ENCODE data around the gene PCDHGC3.

Gene PCDHGC3

GRCh38 chr5:141494761-141495452 lies 19.1 kb downstream of the PCDHGC3 start:
- Histone ChIP-seq H3K23ac (ENCODE audit: low read depth, low read length, poor library complexity) (peak overlapping the region; percentile 14), H2BK12ac (ENCODE audit: low read length) (peak overlapping the region; percentile 94), H3K27me3 (ENCODE audit: control insufficient read depth in 3 of 3, insufficient read depth in 3 of 3, low read depth in 1 of 3, low read length in 3 of 3) (peaks cover 0 to 10% (median 0%) of the 10 kb centered on the region in 3 experiments), H2AK5ac (ENCODE audit: low read depth, low read length) (peak overlapping the region; percentile 70), H3K27ac (replicated peaks; ENCODE audit: low read length) (peak overlapping the region; percentile 89), H3K36me3 (replicated peaks in 1 of 2; ENCODE audit: control insufficient read depth in 2 of 2, insufficient read depth in 2 of 2, low read length in 2 of 2) (peaks cover 24 to 39% of the 10 kb centered on the region in 2 donors), H3K4me1 (ENCODE audit: control insufficient read depth in 2 of 2, insufficient read depth in 1 of 2, low read depth in 1 of 2, low read length in 2 of 2) (peaks cover 22 to 30% of the 10 kb centered on the region in 2 donors), H2BK120ac (ENCODE audit: low read depth, low read length) (no peak overlapping the region), H2BK5ac (ENCODE audit: low read length) (peak overlapping the region; percentile 91), H3K9me3 (replicated peaks in 1 of 2; ENCODE audit: control insufficient read depth in 2 of 2, insufficient read depth in 1 of 2, low read depth in 1 of 2, low read length in 2 of 2) (peaks cover 12 to 24% of the 10 kb centered on the region in 2 donors), H3K14ac (ENCODE audit: low read length) (no peak overlapping the region), H3K18ac (ENCODE audit: low read length) (peak overlapping the region; percentile 97), H2AFZ (ENCODE audit: low read length) (peak overlapping the region; percentile 77), H4K91ac (ENCODE audit: low read depth, low read length, poor library complexity) (peak overlapping the region; percentile 81), H3K4me2 (ENCODE audit: insufficient read depth, low read length, poor library complexity, severe bottlenecking) (peak overlapping the region; percentile 56), H3K79me1 (ENCODE audit: low read depth, low read length) (peaks cover 10% of the 10 kb centered on the region), H2BK15ac (ENCODE audit: low read length) (no peak overlapping the region), H4K8ac (ENCODE audit: low read depth, low read length) (no peak overlapping the region), H3K4me3 (ENCODE audit: low read length in 2 of 2) (peak overlapping the region in 1 of 2 donors; percentile 7), H3K9ac (ENCODE audit: low read depth, low read length, poor library complexity) (peak overlapping the region; percentile 73), H3K4ac (ENCODE audit: low read length) (peak overlapping the region; percentile 62)
- DNase-seq (ENCODE audit: low spot score) = no peak
- no CpG with 5 or more reads among the region's 22 CpGs for WGBS, 2 donors (ENCODE audit: extremely low coverage in 2 of 2, insufficient read length in 2 of 2, insufficient replicate concordance in 1 of 2)

DNA sequence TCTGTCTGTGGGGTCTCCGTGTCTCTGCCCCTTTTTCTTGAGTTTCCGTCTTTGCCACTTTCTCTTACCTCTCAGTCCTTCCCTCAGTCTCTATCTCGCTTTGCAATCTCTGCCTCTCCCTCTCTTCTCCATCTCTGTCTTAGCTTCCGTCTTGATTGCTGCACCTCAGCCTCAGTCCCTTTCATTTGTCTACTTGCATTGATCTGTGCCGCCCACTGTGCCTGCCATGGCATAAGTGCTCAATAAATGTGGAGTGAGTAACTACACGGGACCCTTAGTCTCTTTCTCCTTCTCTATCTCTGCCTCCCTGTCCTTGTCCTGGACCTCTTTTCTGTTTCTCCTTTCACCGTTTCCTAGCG lies 19.7 kb downstream of the PCDHGC3 start:
- Histone ChIP-seq H3K4me2 (ENCODE audit: insufficient read depth, low read length, poor library complexity, severe bottlenecking) (no peak overlapping the region), H2AK5ac (ENCODE audit: low read depth, low read length) (no peak overlapping the region), H3K79me1 (ENCODE audit: low read depth, low read length) (peaks cover 10% of the 10 kb centered on the region), H3K4ac (ENCODE audit: low read length) (no peak overlapping the region), H2BK120ac (ENCODE audit: low read depth, low read length) (no peak overlapping the region), H3K18ac (ENCODE audit: low read length) (peak overlapping the region; percentile 97), H3K23ac (ENCODE audit: low read depth, low read length, poor library complexity) (no peak overlapping the region), H4K91ac (ENCODE audit: low read depth, low read length, poor library complexity) (no peak overlapping the region), H3K9ac (ENCODE audit: low read depth, low read length, poor library complexity) (peak overlapping the region; percentile 65), H3K27me3 (ENCODE audit: control insufficient read depth in 3 of 3, insufficient read depth in 3 of 3, low read depth in 1 of 3, low read length in 3 of 3) (peaks cover 0 to 10% (median 0%) of the 10 kb centered on the region in 3 experiments), H3K4me3 (ENCODE audit: low read length in 2 of 2) (no peak overlapping the region), H3K14ac (ENCODE audit: low read length) (no peak overlapping the region), H4K8ac (ENCODE audit: low read depth, low read length) (no peak overlapping the region), H3K9me3 (replicated peaks in 1 of 2; ENCODE audit: control insufficient read depth in 2 of 2, insufficient read depth in 1 of 2, low read depth in 1 of 2, low read length in 2 of 2) (peaks cover 10 to 18% of the 10 kb centered on the region in 2 donors), H2BK5ac (ENCODE audit: low read length) (peak overlapping the region; percentile 91), H3K4me1 (ENCODE audit: control insufficient read depth in 2 of 2, insufficient read depth in 1 of 2, low read depth in 1 of 2, low read length in 2 of 2) (peaks cover 22 to 30% of the 10 kb centered on the region in 2 donors), H2BK12ac (ENCODE audit: low read length) (no peak overlapping the region), H3K36me3 (replicated peaks in 1 of 2; ENCODE audit: control insufficient read depth in 2 of 2, insufficient read depth in 2 of 2, low read length in 2 of 2) (peaks cover 20 to 34% of the 10 kb centered on the region in 2 donors), H3K27ac (replicated peaks; ENCODE audit: low read length) (peak overlapping the region; percentile 89), H2AFZ (ENCODE audit: low read length) (no peak overlapping the region), H2BK15ac (ENCODE audit: low read length) (no peak overlapping the region)
- no CpG with 5 or more reads among the region's 8 CpGs for WGBS, 2 donors (ENCODE audit: extremely low coverage in 2 of 2, insufficient read length in 2 of 2, insufficient replicate concordance in 1 of 2)
- no peak for DNase-seq (ENCODE audit: low spot score)

DNA sequence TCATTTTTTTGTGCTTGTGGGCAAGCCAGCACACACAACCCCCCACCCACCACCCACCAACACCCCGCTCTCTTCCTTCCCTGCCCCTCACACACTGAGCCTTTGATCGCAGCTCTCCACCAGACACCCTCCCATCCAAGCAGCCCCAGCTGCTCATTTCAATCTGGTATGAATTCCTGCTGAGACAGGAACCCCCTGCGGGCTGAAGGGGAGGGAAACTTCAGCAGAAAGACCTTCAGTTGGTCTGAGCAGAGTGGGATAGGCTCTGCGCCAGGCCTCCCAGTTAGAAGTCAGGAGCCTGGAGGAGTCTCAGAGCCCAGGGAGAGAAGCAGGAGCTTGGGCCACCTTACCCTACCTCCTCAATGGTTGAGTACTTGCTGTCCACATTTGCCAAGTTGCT lies 20.3 kb downstream of the PCDHGC3 start:
- H3K23ac ChIP-seq (ENCODE audit: low read depth, low read length, poor library complexity) = no peak overlapping the region
- H3K27ac ChIP-seq (replicated peaks; ENCODE audit: low read length) = peak overlapping the region; percentile 7
- H3K36me3 ChIP-seq (replicated peaks in 1 of 2; ENCODE audit: control insufficient read depth in 2 of 2, insufficient read depth in 2 of 2, low read length in 2 of 2) = peaks cover 14 to 29% of the 10 kb centered on the region in 2 donors
- H2BK5ac ChIP-seq (ENCODE audit: low read length) = no peak overlapping the region
- H2BK15ac ChIP-seq (ENCODE audit: low read length) = no peak overlapping the region
- no peak overlapping the region for H4K91ac ChIP-seq (ENCODE audit: low read depth, low read length, poor library complexity)
- peaks cover 22 to 30% of the 10 kb centered on the region in 2 donors for H3K4me1 ChIP-seq (ENCODE audit: control insufficient read depth in 2 of 2, insufficient read depth in 1 of 2, low read depth in 1 of 2, low read length in 2 of 2)
- DNase-seq (ENCODE audit: low spot score) = no peak
- H3K18ac ChIP-seq (ENCODE audit: low read length) = peak overlapping the region; percentile 60
- H4K8ac ChIP-seq (ENCODE audit: low read depth, low read length) = no peak overlapping the region
- H3K27me3 ChIP-seq (ENCODE audit: control insufficient read depth in 3 of 3, insufficient read depth in 3 of 3, low read depth in 1 of 3, low read length in 3 of 3) = peaks cover 0 to 8% (median 0%) of the 10 kb centered on the region in 3 experiments
- no peak overlapping the region for H3K9ac ChIP-seq (ENCODE audit: low read depth, low read length, poor library complexity)
- H2AK5ac ChIP-seq (ENCODE audit: low read depth, low read length) = no peak overlapping the region
- WGBS, 2 donors (ENCODE audit: extremely low coverage in 2 of 2, insufficient read length in 2 of 2, insufficient replicate concordance in 1 of 2) = no CpG with 5 or more reads among the region's 4 CpGs
- no peak overlapping the region for H2AFZ ChIP-seq (ENCODE audit: low read length)
- peaks cover 7 to 14% of the 10 kb centered on the region in 2 donors for H3K9me3 ChIP-seq (replicated peaks in 1 of 2; ENCODE audit: control insufficient read depth in 2 of 2, insufficient read depth in 1 of 2, low read depth in 1 of 2, low read length in 2 of 2)
- no peak overlapping the region for H2BK12ac ChIP-seq (ENCODE audit: low read length)
- no peak overlapping the region for H2BK120ac ChIP-seq (ENCODE audit: low read depth, low read length)
- H3K14ac ChIP-seq (ENCODE audit: low read length) = no peak overlapping the region
- no peak overlapping the region for H3K4me2 ChIP-seq (ENCODE audit: insufficient read depth, low read length, poor library complexity, severe bottlenecking)
- H3K4me3 ChIP-seq (ENCODE audit: low read length in 2 of 2) = no peak overlapping the region
- no peak overlapping the region for H3K4ac ChIP-seq (ENCODE audit: low read length)
- peaks cover 10% of the 10 kb centered on the region for H3K79me1 ChIP-seq (ENCODE audit: low read depth, low read length)

DNA sequence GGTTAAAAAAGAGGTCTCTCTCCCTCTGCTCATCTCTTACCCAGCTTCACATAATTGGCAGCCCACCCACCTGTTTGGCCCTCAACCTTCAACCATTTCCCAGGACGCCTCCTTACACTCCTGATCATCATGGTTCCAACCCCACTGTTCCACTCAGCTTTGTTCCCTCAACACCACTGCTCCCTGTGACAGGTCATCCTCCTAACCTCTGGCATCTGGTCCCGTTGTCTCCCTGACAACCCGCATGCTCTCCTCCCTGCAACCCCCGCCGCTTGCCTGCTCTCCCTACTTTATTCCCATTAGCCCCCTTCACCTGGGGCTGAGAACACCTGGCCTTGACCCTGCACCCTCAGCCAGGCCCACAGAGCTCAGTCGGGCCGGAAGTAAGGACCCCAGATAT lies 26.0 kb downstream of the PCDHGC3 start:
- Histone ChIP-seq H2BK5ac (ENCODE audit: low read length) (no peak overlapping the region), H4K8ac (ENCODE audit: low read depth, low read length) (no peak overlapping the region), H3K14ac (ENCODE audit: low read length) (no peak overlapping the region), H3K9me3 (replicated peaks in 1 of 2; ENCODE audit: control insufficient read depth in 2 of 2, insufficient read depth in 1 of 2, low read depth in 1 of 2, low read length in 2 of 2) (peaks cover 0 to 4% of the 10 kb centered on the region in 2 donors), H3K4me3 (ENCODE audit: low read length in 2 of 2) (no peak overlapping the region), H3K4ac (ENCODE audit: low read length) (no peak overlapping the region), H2AK5ac (ENCODE audit: low read depth, low read length) (no peak overlapping the region), H3K9ac (ENCODE audit: low read depth, low read length, poor library complexity) (no peak overlapping the region), H3K79me1 (ENCODE audit: low read depth, low read length) (peaks cover 3% of the 10 kb centered on the region), H3K4me1 (ENCODE audit: control insufficient read depth in 2 of 2, insufficient read depth in 1 of 2, low read depth in 1 of 2, low read length in 2 of 2) (peaks cover 2 to 10% of the 10 kb centered on the region in 2 donors), H2BK120ac (ENCODE audit: low read depth, low read length) (no peak overlapping the region), H3K36me3 (replicated peaks in 1 of 2; ENCODE audit: control insufficient read depth in 2 of 2, insufficient read depth in 2 of 2, low read length in 2 of 2) (peaks cover 18 to 27% of the 10 kb centered on the region in 2 donors), H2AFZ (ENCODE audit: low read length) (no peak overlapping the region), H3K27me3 (ENCODE audit: control insufficient read depth in 3 of 3, insufficient read depth in 3 of 3, low read depth in 1 of 3, low read length in 3 of 3) (no peaks in the 10 kb centered on the region), H4K91ac (ENCODE audit: low read depth, low read length, poor library complexity) (no peak overlapping the region), H2BK15ac (ENCODE audit: low read length) (no peak overlapping the region), H3K18ac (ENCODE audit: low read length) (no peak overlapping the region), H3K27ac (replicated peaks; ENCODE audit: low read length) (no peak overlapping the region), H2BK12ac (ENCODE audit: low read length) (no peak overlapping the region), H3K23ac (ENCODE audit: low read depth, low read length, poor library complexity) (no peak overlapping the region), H3K4me2 (ENCODE audit: insufficient read depth, low read length, poor library complexity, severe bottlenecking) (no peak overlapping the region)
- no peak for DNase-seq (ENCODE audit: low spot score)
- WGBS, 2 donors (ENCODE audit: extremely low coverage in 2 of 2, insufficient read length in 2 of 2, insufficient replicate concordance in 1 of 2) = no CpG with 5 or more reads among the region's 7 CpGs

Measured in neuronal stem cell (in vitro differentiated cells).